IMR-90 (cell line): Measurements from ENCODE around the gene ZNF410. TPM values are rescaled to one million over a fixed set of nuclear protein-coding genes. Genes with fewer than 3 reads are reported as not detected.
"Not testable (repeated sequence)": the region's sequence is repeated elsewhere in the genome, so short reads cannot be mapped to it uniquely, and the experiment has no call there.

Experiments
- ATAC-seq: fragments of 200-7000 bp; cut with Tn5 transposase; 2 replicates; pipeline ENCODE4 v1.9.1; 2020; ENCODE audit warnings: low read depth, mild to moderate bottlenecking, moderate library complexity
- BruUV-seq: library from RNA; stranded (reverse); fragments of 400-500 nt; replicated peaks from 2 replicates; lab custom pipeline; 2021; lab: Mats Ljungman, UMichigan
- CTCF ChIA-PET: fragments of 300-600 bp; formaldehyde crosslinking; extraction: SDS; loops from one replicate; lab custom pipeline; 2021; ENCODE audit warnings: antibody characterized with exemption; lab: Yijun Ruan, JAX
- POLR2A ChIA-PET: fragments of 300-600 bp; sonication (Branson Sonifier 250); formaldehyde crosslinking; loops from one replicate; lab custom pipeline; 2022; ENCODE audit warnings: antibody characterized with exemption; ENCODE audit not compliant: unreplicated experiment; lab: Charles Lee
- DNase-seq: peaks from one replicate; pipeline ENCODE4 v3.0.0; 2013
- H2AFZ ChIP-seq: replicated peaks from 2 replicates; pipeline ENCODE3; 2013; ENCODE audit warnings: low read length, mild to moderate bottlenecking; ENCODE audit not compliant: poor library complexity
- H2AK5ac ChIP-seq: 2 replicates; pipeline ENCODE4 v1.6.1; 2013; ENCODE audit warnings: low read depth, low read length, inconsistent platforms
- H2AK9ac ChIP-seq: replicated peaks from 2 replicates; pipeline ENCODE3; 2013; ENCODE audit warnings: mild to moderate bottlenecking, low read depth, low read length, moderate library complexity; ENCODE audit not compliant: poor library complexity
- H2BK120ac ChIP-seq: 2 replicates; pipeline ENCODE4 v1.6.1; 2013; ENCODE audit warnings: low read depth, low read length, inconsistent platforms
- H2BK15ac ChIP-seq: 3 replicates; pipeline ENCODE4 v1.6.1; 2013; ENCODE audit warnings: low read depth, low read length, inconsistent platforms
- H2BK20ac ChIP-seq: 2 replicates; pipeline ENCODE4 v1.6.1; 2013; ENCODE audit warnings: low read depth, mild to moderate bottlenecking, inconsistent platforms, low read length, moderate library complexity
- H2BK5ac ChIP-seq: 2 replicates; pipeline ENCODE4 v1.6.1; 2013; ENCODE audit warnings: mild to moderate bottlenecking, low read depth, low read length, inconsistent platforms; ENCODE audit not compliant: poor library complexity, severe bottlenecking
- H3K14ac ChIP-seq: replicated peaks from 2 replicates; pipeline ENCODE4 v1.6.1; 2013; ENCODE audit warnings: low read depth, low read length, inconsistent platforms
- H3K18ac ChIP-seq: 2 replicates; pipeline ENCODE4 v1.6.1; 2013; ENCODE audit warnings: low read depth, low read length, control low read depth
- H3K23ac ChIP-seq: 2 replicates; pipeline ENCODE4 v1.6.1; 2013; ENCODE audit warnings: low read depth, low read length, inconsistent platforms
- H3K27ac ChIP-seq: 2 replicates; pipeline ENCODE4 v1.5.1; 2013; ENCODE audit warnings: mild to moderate bottlenecking, control low read depth, low read length; ENCODE audit not compliant: insufficient read depth
- H3K27me3 ChIP-seq: 2 replicates; pipeline ENCODE4 v1.6.1; 2013; ENCODE audit warnings: low read length; ENCODE audit not compliant: control insufficient read depth, insufficient read depth
- H3K36me3 ChIP-seq: 2 replicates; pipeline ENCODE4 v1.6.1; 2013; ENCODE audit warnings: low read length, mixed read lengths; ENCODE audit not compliant: control insufficient read depth, insufficient read depth
- H3K4ac ChIP-seq: 2 replicates; pipeline ENCODE4 v1.6.1; 2013; ENCODE audit warnings: low read depth, low read length, inconsistent platforms
- H3K4me1 ChIP-seq: 2 replicates; pipeline ENCODE4 v1.6.1; 2013; ENCODE audit warnings: low read length, mixed read lengths; ENCODE audit not compliant: control insufficient read depth, insufficient read depth
- H3K4me2 ChIP-seq: 2 replicates; pipeline ENCODE4 v1.6.1; 2013; ENCODE audit warnings: low read depth, mild to moderate bottlenecking, control low read depth, low read length, moderate library complexity
- H3K4me3 ChIP-seq: 2 replicates; pipeline ENCODE4 v1.5.1; 2013; ENCODE audit warnings: low read depth, mild to moderate bottlenecking, control low read depth, low read length, moderate library complexity; ENCODE audit not compliant: insufficient read depth
- H3K56ac ChIP-seq: 2 replicates; pipeline ENCODE4 v1.6.1; 2013; ENCODE audit warnings: low read length, inconsistent platforms; ENCODE audit not compliant: insufficient read depth; ENCODE audit errors: extremely low read depth
- H3K79me1 ChIP-seq, 2 experiments: 2 replicates each; pipeline ENCODE4 v1.6.1; 2013; ENCODE audit warnings: low read length in 2 of 2, inconsistent platforms in 1 of 2, low read depth in 1 of 2
- H3K9ac ChIP-seq: 2 replicates; pipeline ENCODE4 v1.6.1; 2013; ENCODE audit warnings: low read depth, low read length, control low read depth
- H3K9me1 ChIP-seq: 2 replicates; pipeline ENCODE4 v1.6.1; 2013; ENCODE audit warnings: low read length, inconsistent platforms; ENCODE audit not compliant: insufficient read depth
- H3K9me3 ChIP-seq: 2 replicates; pipeline ENCODE4 v1.6.1; 2013; ENCODE audit warnings: low read length; ENCODE audit not compliant: control insufficient read depth, insufficient read depth
- H4K20me1 ChIP-seq: 2 replicates; pipeline ENCODE4 v1.6.1; 2013; ENCODE audit warnings: low read length, inconsistent platforms; ENCODE audit not compliant: insufficient read depth
- H4K5ac ChIP-seq: 2 replicates; pipeline ENCODE4 v1.6.1; 2013; ENCODE audit warnings: mild to moderate bottlenecking, low read depth, low read length, control low read depth
- H4K8ac ChIP-seq, 2 experiments: 2 replicates each; pipeline ENCODE4 v1.6.1; 2013; ENCODE audit warnings: low read depth in 2 of 2, low read length in 2 of 2, control low read depth in 1 of 2, inconsistent platforms in 1 of 2
- H4K91ac ChIP-seq: 2 replicates; pipeline ENCODE4 v1.6.1; 2013; ENCODE audit warnings: low read depth, low read length, inconsistent platforms; ENCODE audit not compliant: insufficient read depth
- BHLHE40 ChIP-seq: fragments of 150-350 bp; IDR thresholded peaks from 2 replicates; pipeline ENCODE4 v1.6.1; 2016; ENCODE audit warnings: mild to moderate bottlenecking, low read depth, low read length
- ELK1 ChIP-seq: fragments of 150-350 bp; IDR thresholded peaks from 2 replicates; pipeline ENCODE4 v1.6.1; 2016; ENCODE audit warnings: low read depth, mild to moderate bottlenecking, low read length, moderate library complexity, borderline replicate concordance
- MAFK ChIP-seq: IDR thresholded peaks from 2 replicates; pipeline ENCODE4 v1.6.1; 2012; ENCODE audit warnings: low read depth, low read length, improper control_type of control experiment
- MXI1 ChIP-seq: IDR thresholded peaks from 2 replicates; pipeline ENCODE4 v1.6.1; 2012; ENCODE audit warnings: low read depth, mild to moderate bottlenecking, low read length, moderate library complexity, borderline replicate concordance
- NFE2L2 ChIP-seq: fragments of 150-350 bp; IDR thresholded peaks from 2 replicates; pipeline ENCODE4 v1.6.1; 2016; ENCODE audit warnings: low read depth, mild to moderate bottlenecking, low read length
- RFX5 ChIP-seq: IDR thresholded peaks from 2 replicates; pipeline ENCODE4 v1.8.0; 2012; ENCODE audit warnings: low read depth, mild to moderate bottlenecking, low read length, moderate library complexity
- SMC3 ChIP-seq: fragments of 150-350 bp; IDR thresholded peaks from 2 replicates; pipeline ENCODE4 v1.6.1; 2016; ENCODE audit warnings: low read depth, mild to moderate bottlenecking, antibody characterized with exemption, low read length, moderate library complexity
- WGBS, 2 experiments: methylation state at CpG; one replicate each; pipeline versions ENCODE4 v1.1.5 to v1.1.7; 2013; ENCODE audit warnings: missing lambda C conversion rate in 2 of 2; ENCODE audit not compliant: insufficient read length in 1 of 2; ENCODE audit errors: extremely low coverage in 2 of 2; 5-methylcytosine and 5-hydroxymethylcytosine counted together
- dilution Hi-C: fragments of 300-500 bp; cut with HindIII; formaldehyde crosslinking; loops from one replicate; pipeline ENCODE4 v1.14.3; 2018; ENCODE audit warnings: low sequenced_read_pairs; ENCODE audit not compliant: unreplicated experiment
- in situ Hi-C: fragments of 300-500 bp; cut with MboI; formaldehyde crosslinking; loops from 3 replicates; pipeline ENCODE4 v1.14.3; 2019; ENCODE audit warnings: low sequenced_read_pairs, inconsistent platforms, mixed read lengths
- intact Hi-C: fragments of 100-400 bp; cut with micrococcal nuclease; formaldehyde crosslinking; loops from 2 replicates; pipeline ENCODE4 v1.10.0; 2022
- polyA plus RNA-seq, 3 experiments: library from polyadenylated mRNA; depleted of rRNA; stranded (reverse); fragments of >200 nt; gene quantifications; 2 replicates each; pipeline ENCODE4 v1.2.3, GENCODE V29; 2012; ENCODE audit warnings: low replicate concordance in 1 of 3
- total RNA-seq: library from RNA; depleted of rRNA; stranded (reverse); fragments of >200 nt; gene quantifications from 2 replicates; pipeline ENCODE4 v1.2.3, GENCODE V29; 2012
- TF ChIP-seq, protein P1 (sequence below): fragments of 150-350 bp; IDR thresholded peaks from 2 replicates; pipeline ENCODE4 v1.6.1; 2017; ENCODE audit warnings: mild to moderate bottlenecking, antibody characterized with exemption, low read length, low read depth

Gene ZNF410
- total and polyA plus RNA-seq, 2 of the 4 experiments (the other 2 are of a cell fraction), result 27.9 to 89.1 TPM

DNA sequence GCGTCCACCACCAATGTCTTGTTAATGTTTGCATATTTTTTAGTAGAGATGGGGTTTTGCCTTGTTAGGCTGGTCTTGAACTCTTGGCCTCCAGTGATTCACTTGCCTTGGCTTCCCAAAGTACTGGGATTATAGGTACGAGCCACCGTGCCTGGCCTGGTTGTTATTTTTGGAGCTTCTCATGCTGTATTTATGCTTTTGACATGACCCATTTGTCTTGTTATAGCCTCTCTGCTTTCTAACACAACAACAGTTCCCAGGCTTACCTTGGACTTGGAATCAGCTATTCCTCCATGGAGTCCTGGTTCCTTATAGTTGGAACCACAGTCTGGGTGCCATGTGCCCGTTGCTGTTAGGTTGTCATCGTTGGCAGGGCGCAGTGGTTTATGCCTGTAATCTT lies 29.7 kb downstream of the ZNF410 start:
- Histone ChIP-seq H3K4me2 (no peak overlapping the region), H2AK9ac (no peak overlapping the region), H3K23ac (no peak overlapping the region), H3K4me3 (no peak overlapping the region), H2BK15ac (no peak overlapping the region), H2AK5ac (no peak overlapping the region), H2AFZ (no peak overlapping the region), H3K18ac (no peak overlapping the region), H3K4me1 (no peaks in the 10 kb centered on the region), H3K14ac (no peak overlapping the region), H3K9ac (no peak overlapping the region), H3K27ac (no peak overlapping the region), H4K8ac (no peak overlapping the region), H3K56ac (no peak overlapping the region), H2BK5ac (no peak overlapping the region), H4K91ac (no peak overlapping the region), H3K4ac (no peak overlapping the region), H2BK20ac (no peak overlapping the region), H3K9me1 (peaks cover 6% of the 10 kb centered on the region; the same call in 1 of the 2 replicates), H3K36me3 (peaks cover 32% of the 10 kb centered on the region), H4K5ac (no peak overlapping the region), H3K79me1 (peaks cover 39 to 52% of the 10 kb centered on the region in 2 experiments), H2BK120ac (no peak overlapping the region), H4K20me1 (peaks cover 9% of the 10 kb centered on the region), H3K27me3 (no peaks in the 10 kb centered on the region), H3K9me3 (no peaks in the 10 kb centered on the region)
- DNase-seq (no peak), ATAC-seq (no peak)
- WGBS, 2 experiments, result 82% methylated on average over 2 of the region's 6 CpGs; no CpG with 5 or more reads in 1 of the 2 experiments
- in situ Hi-C loops, result no loop called here
- intact Hi-C loops, result no loop called here
- TF ChIP-seq BHLHE40 (no peak), ELK1 (no peak), MXI1 (no peak), SMC3 (no peak), MAFK (no peak), RFX5 (no peak), NFE2L2 (no peak)
- TF ChIP-seq, protein P1, sequence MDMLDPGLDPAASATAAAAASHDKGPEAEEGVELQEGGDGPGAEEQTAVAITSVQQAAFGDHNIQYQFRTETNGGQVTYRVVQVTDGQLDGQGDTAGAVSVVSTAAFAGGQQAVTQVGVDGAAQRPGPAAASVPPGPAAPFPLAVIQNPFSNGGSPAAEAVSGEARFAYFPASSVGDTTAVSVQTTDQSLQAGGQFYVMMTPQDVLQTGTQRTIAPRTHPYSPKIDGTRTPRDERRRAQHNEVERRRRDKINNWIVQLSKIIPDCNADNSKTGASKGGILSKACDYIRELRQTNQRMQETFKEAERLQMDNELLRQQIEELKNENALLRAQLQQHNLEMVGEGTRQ, result no peak
- ChIA-PET CTCF (no interaction called here), POLR2A (no interaction called here)
- dilution Hi-C loops, result no loop called here
- no TSS peak for BruUV-seq

DNA sequence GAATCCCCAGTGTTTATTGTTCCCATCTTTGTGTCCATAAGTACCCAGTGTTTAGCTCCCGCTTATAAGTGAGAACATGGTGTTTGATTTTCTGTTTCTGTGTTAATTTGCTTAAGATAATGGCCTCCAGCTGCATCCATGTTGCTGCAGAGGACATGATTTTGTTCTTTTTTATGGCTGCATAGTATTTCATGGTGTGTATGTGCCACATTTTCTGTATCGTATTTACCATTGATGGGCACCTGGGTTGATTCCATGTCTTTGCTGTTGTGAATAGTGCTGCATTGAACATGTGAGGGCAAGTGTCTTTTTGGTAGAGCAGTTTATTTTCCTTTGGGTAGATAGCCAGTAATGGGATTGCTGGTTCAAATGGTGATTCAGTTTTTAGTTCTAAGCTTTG lies 32.8 kb downstream of the ZNF410 start:
- H4K8ac ChIP-seq, H3K4me3 ChIP-seq, H2AFZ ChIP-seq, DNase-seq, POLR2A ChIA-PET, H3K9me3 ChIP-seq, H3K4me2 ChIP-seq, H2BK5ac ChIP-seq, in situ Hi-C loops, H2BK15ac ChIP-seq, H4K5ac ChIP-seq, intact Hi-C loops, H2AK9ac ChIP-seq, CTCF ChIA-PET, H3K4ac ChIP-seq, dilution Hi-C loops, H3K27me3 ChIP-seq, H3K9me1 ChIP-seq, ATAC-seq, H3K27ac ChIP-seq, H3K4me1 ChIP-seq, BruUV-seq, H3K14ac ChIP-seq, H3K9ac ChIP-seq, H2BK120ac ChIP-seq, H3K18ac ChIP-seq, H2BK20ac ChIP-seq, H3K56ac ChIP-seq, H4K91ac ChIP-seq, H3K23ac ChIP-seq, H2AK5ac ChIP-seq: not testable (repeated sequence)
- Histone ChIP-seq H3K36me3 (peaks cover 37% of the 10 kb centered on the region), H4K20me1 (peaks cover 13% of the 10 kb centered on the region), H3K79me1 (peaks cover 32 to 41% of the 10 kb centered on the region in 2 experiments)
- no CpG with 5 or more reads among the region's 2 CpGs for WGBS, 2 experiments
